ENCODE measurements around the gene ZC3H12C. TPM values are rescaled to one million over a fixed set of nuclear protein-coding genes. Genes with fewer than 3 reads are reported as not detected.

Gene ZC3H12C
- total and polyA plus RNA-seq, 7 donors: 1.8 to 21.7 (median 16.4) TPM

DNA sequence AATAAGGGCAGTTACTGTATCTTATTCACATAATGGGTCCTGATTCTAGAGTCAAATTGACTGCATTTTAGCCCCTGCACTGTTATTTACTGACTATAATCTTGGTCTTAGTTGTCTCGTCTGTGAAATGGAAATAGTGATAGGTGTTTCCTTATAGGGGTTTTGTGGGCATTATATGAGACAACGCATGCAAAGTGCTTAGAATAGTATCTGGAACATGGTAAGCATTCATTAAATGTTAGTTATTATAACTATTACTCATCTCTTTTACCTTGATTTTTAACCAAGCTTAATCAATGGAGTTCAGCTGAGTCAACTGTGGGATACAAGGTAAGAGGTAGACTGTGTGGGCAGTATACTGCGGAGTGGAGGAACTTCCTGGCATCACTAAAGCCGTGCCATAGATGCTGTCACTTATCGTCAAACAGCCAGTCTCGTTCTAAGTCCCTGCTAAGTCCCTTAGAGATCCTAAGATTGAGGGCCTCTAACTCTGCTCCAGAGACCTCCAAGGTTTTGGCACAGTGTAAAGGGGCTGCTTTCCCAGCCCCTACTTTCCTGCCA lies 2.6 kb upstream of the ZC3H12C start:
- WGBS, 2 donors: 83 to 95% methylated on average over 6 of the region's 6 CpGs
- intact Hi-C loops (cut with DNase I): loop anchor here (5.0 to 10.0 kb wide), 3 partner anchors 143 to 284 kb away; partner anchors contain the start of gene RDX

DNA sequence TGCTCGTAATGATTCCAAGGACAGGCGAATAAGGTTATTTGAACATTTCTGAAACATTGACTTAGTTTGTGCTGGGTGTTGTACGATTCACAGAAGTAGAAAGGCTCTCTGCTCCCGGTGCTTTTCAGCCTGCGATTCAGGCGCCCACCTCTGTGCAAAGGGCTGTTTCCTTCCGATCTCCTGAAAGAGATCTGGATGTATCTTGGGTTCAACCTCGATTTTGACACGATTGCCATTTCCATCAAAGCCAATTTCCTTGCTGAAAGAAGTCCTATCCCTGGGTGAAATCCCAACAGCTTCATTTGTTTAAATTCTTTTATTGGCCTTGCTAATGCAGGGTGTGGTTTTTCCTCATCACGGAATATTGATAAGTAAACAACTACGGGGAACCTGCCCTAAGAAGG lies 1.1 kb upstream of the ZC3H12C start:
- TF ChIP-seq POLR2AphosphoS5 (IDR thresholded peaks at IDR 0.05) (no peak), POLR2A (IDR thresholded peaks at IDR 0.05) (no peak), EP300 (IDR thresholded peaks at IDR 0.05) (no peak)
- TF ChIP-seq, protein P1, sequence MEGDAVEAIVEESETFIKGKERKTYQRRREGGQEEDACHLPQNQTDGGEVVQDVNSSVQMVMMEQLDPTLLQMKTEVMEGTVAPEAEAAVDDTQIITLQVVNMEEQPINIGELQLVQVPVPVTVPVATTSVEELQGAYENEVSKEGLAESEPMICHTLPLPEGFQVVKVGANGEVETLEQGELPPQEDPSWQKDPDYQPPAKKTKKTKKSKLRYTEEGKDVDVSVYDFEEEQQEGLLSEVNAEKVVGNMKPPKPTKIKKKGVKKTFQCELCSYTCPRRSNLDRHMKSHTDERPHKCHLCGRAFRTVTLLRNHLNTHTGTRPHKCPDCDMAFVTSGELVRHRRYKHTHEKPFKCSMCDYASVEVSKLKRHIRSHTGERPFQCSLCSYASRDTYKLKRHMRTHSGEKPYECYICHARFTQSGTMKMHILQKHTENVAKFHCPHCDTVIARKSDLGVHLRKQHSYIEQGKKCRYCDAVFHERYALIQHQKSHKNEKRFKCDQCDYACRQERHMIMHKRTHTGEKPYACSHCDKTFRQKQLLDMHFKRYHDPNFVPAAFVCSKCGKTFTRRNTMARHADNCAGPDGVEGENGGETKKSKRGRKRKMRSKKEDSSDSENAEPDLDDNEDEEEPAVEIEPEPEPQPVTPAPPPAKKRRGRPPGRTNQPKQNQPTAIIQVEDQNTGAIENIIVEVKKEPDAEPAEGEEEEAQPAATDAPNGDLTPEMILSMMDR (IDR thresholded peaks at IDR 0.05): no peak
- intact Hi-C loops (cut with DNase I): loop anchor here (2.0 to 10.0 kb wide), 4 partner anchors 145 to 337 kb away; partner anchors contain the start of genes FDX1 and RDX
- Histone ChIP-seq H3K9me3 (no peaks in the 10 kb centered on the region), H3K36me3 (no peaks in the 10 kb centered on the region), H3K27me3 (no peaks in the 10 kb centered on the region), H3K4me3 (peak overlapping the region; percentile 75 to 84 (median 80)), H3K27ac (peak overlapping the region; percentile 97 to 99 (median 97)), H3K4me1 (peaks cover 0 to 34% (median 19%) of the 10 kb centered on the region in 4 donors)
- 9 to 28% methylated on average over 11 of the region's 11 CpGs for WGBS, 2 donors
- DNase-seq: no peak

More for the DNA sequence above, 2.6 kb upstream of the ZC3H12C start:
- TF ChIP-seq POLR2AphosphoS5 (IDR thresholded peaks at IDR 0.05) (no peak), EP300 (IDR thresholded peaks at IDR 0.05) (no peak), POLR2A (IDR thresholded peaks at IDR 0.05) (no peak)
- TF ChIP-seq, protein P1 (IDR thresholded peaks at IDR 0.05): no peak
- Histone ChIP-seq H3K27me3 (no peaks in the 10 kb centered on the region), H3K4me3 (no peak overlapping the region), H3K27ac (no peak overlapping the region), H3K4me1 (peaks cover 0 to 23% (median 17%) of the 10 kb centered on the region in 4 donors), H3K36me3 (no peaks in the 10 kb centered on the region), H3K9me3 (no peaks in the 10 kb centered on the region)
- no peak for DNase-seq

DNA sequence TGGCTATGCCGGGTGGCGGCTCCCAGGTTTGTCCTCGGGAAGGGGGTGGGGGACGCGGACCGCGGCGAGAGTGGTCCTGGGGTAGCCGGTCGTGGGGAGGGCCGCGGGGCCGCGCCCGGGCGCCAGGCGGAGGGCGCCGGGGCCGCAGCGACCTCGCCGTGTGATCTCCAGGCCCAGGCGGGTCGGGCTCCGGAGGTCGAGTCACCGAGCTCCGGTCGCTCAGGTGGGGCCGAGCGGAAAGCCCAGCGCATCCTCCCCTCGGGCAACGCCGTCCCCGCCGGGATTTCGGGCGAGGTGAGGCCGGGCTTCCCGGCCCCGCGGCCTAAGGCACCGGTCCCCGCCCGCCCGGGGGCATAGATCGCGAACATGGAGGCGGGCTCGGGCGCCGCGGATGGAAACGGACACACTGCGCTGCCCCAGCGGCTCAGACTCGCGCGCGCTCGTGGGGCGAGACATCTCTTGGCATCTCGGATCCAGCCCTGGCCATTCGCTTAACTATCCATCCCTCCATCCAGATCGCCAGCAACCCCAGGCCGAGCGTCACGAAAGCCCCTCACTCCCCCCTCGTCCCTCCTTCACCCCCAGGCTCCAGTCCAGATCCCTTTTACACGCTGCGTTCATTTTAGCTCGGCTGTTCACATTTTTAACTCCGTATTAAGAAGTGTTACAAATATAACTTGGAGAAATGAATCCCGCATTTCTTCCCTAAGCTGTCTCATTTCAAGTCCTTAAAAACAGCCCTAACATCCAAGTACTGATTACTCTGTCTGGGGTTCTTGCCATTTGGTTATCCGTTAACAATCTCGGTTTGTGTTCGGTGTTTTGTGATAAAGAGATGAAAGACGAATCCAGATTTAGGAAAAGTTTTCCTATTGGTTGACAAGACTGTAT lies 460 bp downstream of the ZC3H12C start:
- peak; percentile 81 for DNase-seq

DNA sequence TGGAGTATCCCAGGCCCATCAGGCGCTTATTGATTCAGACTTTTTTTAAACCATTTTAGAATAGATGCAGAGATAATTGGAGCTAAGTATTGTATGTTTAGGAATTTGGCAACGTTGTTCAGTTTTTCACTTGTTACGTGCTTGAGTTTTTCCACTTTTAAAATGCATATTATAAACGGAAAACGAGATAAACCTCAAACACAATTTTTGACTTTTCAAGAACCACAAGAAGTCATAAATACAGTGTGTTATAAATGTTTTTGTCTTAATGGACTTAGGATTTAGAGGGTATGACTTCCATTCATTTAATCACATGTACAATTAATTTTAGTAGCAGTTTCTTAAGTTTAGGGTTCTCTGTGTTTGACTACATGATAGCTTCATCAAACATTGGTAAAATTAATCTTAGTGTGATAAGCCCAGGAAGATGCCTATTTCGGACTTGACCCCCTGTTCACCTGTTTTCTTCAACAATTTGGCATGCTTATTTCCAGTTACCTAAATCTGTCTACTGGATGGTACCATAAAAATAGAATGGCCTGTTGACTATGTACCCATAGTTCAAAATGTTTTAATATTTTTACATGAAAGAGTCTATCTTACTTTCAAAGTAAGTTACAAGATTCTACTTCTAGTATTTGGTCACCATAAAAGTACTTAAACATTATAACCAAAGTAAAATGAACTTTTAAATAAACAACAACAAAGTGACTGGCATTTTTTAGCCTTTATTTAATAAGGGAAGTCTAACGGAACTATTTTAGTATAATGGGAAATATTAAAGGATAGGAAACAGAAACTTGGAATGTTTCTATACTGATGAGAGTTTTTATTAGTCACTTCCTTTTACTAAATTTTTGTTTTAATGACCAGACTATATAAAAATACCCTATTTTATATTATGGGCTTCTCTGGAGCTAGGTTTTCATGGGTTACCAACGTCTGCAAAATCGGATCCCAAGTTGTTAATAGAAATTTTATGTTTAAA lies 1.4 kb downstream of the ZC3H12C start:
- H3K4me1 ChIP-seq: peaks cover 0 to 39% (median 20%) of the 10 kb centered on the region in 4 donors
- intact Hi-C loops (cut with DNase I): loop anchor here (5.0 to 10.0 kb wide), 3 partner anchors 147 to 280 kb away; partner anchors contain the start of gene RDX
- no peak for DNase-seq
- peak overlapping the region; percentile 75 to 84 (median 80) for H3K4me3 ChIP-seq
- no peaks in the 10 kb centered on the region for H3K27me3 ChIP-seq
- no peaks in the 10 kb centered on the region for H3K9me3 ChIP-seq
- no peaks in the 10 kb centered on the region for H3K36me3 ChIP-seq
- TF ChIP-seq POLR2A (IDR thresholded peaks at IDR 0.05) (no peak), EP300 (IDR thresholded peaks at IDR 0.05) (no peak), POLR2AphosphoS5 (IDR thresholded peaks at IDR 0.05) (no peak)
- TF ChIP-seq, protein P1 (IDR thresholded peaks at IDR 0.05): no peak
- WGBS, 2 donors: 38 to 46% methylated on average over 9 of the region's 9 CpGs
- H3K27ac ChIP-seq: peak overlapping the region; percentile 97 to 99 (median 97)

More for the DNA sequence above, 460 bp downstream of the ZC3H12C start:
- TF ChIP-seq POLR2AphosphoS5 (IDR thresholded peaks at IDR 0.05) (peak; percentile 31 to 39 (median 34)), POLR2A (IDR thresholded peaks at IDR 0.05) (no peak)
- H3K27me3 ChIP-seq: no peaks in the 10 kb centered on the region
- intact Hi-C loops (cut with DNase I): loop anchor here (2.0 to 10.0 kb wide), 4 partner anchors 146 to 335 kb away; partner anchors contain the start of genes FDX1 and RDX
- peaks cover 0 to 39% (median 19%) of the 10 kb centered on the region in 4 donors for H3K4me1 ChIP-seq
- H3K9me3 ChIP-seq: no peaks in the 10 kb centered on the region
- H3K36me3 ChIP-seq: no peaks in the 10 kb centered on the region
- peak overlapping the region; percentile 97 to 99 (median 97) for H3K27ac ChIP-seq
- peak overlapping the region; percentile 75 to 84 (median 80) for H3K4me3 ChIP-seq
- 1% methylated on average over 80 of the region's 80 CpGs for WGBS, 2 donors
